ENCODE data around the gene PPIB. TPM values are rescaled to one million over a fixed set of nuclear protein-coding genes. Genes with fewer than 3 reads are reported as not detected.

The PPIB gene
- total and polyA plus RNA-seq, 9 of the 15 experiments (the other 6 are each of a cell fraction or from before 2014, with no cell fraction given), result 306 to 746 (median 439) TPM

DNA sequence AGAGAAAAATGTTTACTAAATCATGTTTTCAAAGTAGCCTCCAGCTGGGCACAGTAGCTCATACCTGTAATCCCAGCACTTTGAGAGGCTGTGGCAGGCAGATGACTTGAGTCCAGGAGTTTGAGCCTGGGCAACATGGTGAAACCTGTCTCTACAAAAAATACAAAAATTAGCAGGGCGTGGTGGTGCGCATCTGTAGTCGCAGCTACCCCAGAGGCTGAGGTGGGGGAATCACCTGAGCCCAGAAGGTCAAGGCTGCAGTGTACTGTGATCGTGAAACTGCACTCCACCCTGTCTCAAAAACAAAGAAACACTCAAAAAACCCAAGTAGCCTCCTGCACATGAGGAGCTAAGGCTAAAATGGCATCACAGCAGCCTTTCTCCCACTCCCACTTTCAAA is 1.6 kb upstream of the PPIB start:
- H3K27me3 ChIP-seq (ENCODE audit: control insufficient read depth in 2 of 2, insufficient read depth in 2 of 2, low read length in 2 of 2), result no peaks in the 10 kb centered on the region
- FAIRE-seq (no peak), ATAC-seq (no peak), DNase-seq (ENCODE audit: extremely low read depth in 1 of 4, low spot score in 3 of 4) (no peak)
- H3K27ac ChIP-seq (ENCODE audit: extremely low read depth, low read depth, low read length), result no peak overlapping the region; the same call in 2 of the 3 replicates
- peaks cover 26% of the 10 kb centered on the region for H3K36me3 ChIP-seq (ENCODE audit: control insufficient read depth, insufficient read depth, low read length)
- H3K9me3 ChIP-seq (replicated peaks; ENCODE audit: control insufficient read depth, insufficient read depth, low read depth, low read length), result no peaks in the 10 kb centered on the region
- peak overlapping the region in 1 of 2 experiments; percentile 10; a peak in 1 of 4 replicates for H3K9ac ChIP-seq (ENCODE audit: insufficient read depth in 1 of 2, low read depth in 2 of 2, low read length in 2 of 2)
- intact Hi-C loops (cut with micrococcal nuclease) (loop anchor here (5.0 kb wide), 1 partner anchor 43 kb away; no protein-coding TSS in a partner anchor), in situ Hi-C loops (cut with MboI) (no loop called here)
- no TSS peak for BruUV-seq (replicated peaks)
- TF ChIP-seq ETV6 (IDR thresholded peaks at IDR 0.05; ENCODE audit: borderline replicate concordance in 1 of 2, low read depth in 2 of 2, low read length in 1 of 2) (no peak), ETV6 (CRISPR knock-in tag; IDR thresholded peaks at IDR 0.05; ENCODE audit: borderline replicate concordance) (0 out of 2 replicates have a peak, but pooled peaks have one; percentile 47), ZNF12 (CRISPR knock-in tag; IDR thresholded peaks at IDR 0.05) (no peak)
- no peaks in the 10 kb centered on the region for H4K20me1 ChIP-seq (replicated peaks; ENCODE audit: control insufficient read depth, insufficient read depth, low read length)
- H2AFZ ChIP-seq (ENCODE audit: low read depth, low read length), result peak overlapping the region; percentile 99
- H3K4me1 ChIP-seq (replicated peaks in 1 of 2; ENCODE audit: control insufficient read depth in 2 of 2, insufficient read depth in 2 of 2, low read length in 2 of 2), result peaks cover 10 to 27% of the 10 kb centered on the region in 2 experiments; a peak in 3 of 5 replicates
- WGBS (ENCODE audit: insufficient coverage, low coverage, missing lambda C conversion rate), result 82% methylated on average over 4 of the region's 4 CpGs
- H3K9me1 ChIP-seq (ENCODE audit: control insufficient read depth, insufficient read depth, low read length), result no peaks in the 10 kb centered on the region
- no peak overlapping the region for H3K4me2 ChIP-seq (ENCODE audit: insufficient read depth, low read length)
- ChIA-PET POLR2A (interaction anchor here (0.6 to 3.8 kb wide), 3 partner anchors 10 to 520 kb away, joined by 3 to 36 read pairs (median 8); no protein-coding TSS in a partner anchor), CTCF (ENCODE audit: low intra/inter-chr PET ratio) (interaction anchor here (2.5 kb wide), 1 partner anchor 516 kb away, joined by 15 read pairs; no protein-coding TSS in a partner anchor)
- H3K79me2 ChIP-seq (ENCODE audit: control insufficient read depth, insufficient read depth, low read length), result peaks cover 34% of the 10 kb centered on the region
- no peak overlapping the region for H3K4me3 ChIP-seq

Data from K562 (cell line).